Omental fat pad (tissue), 4 donors: ENCODE results near the gene NSUN7. TPM values are rescaled to one million over a fixed set of nuclear protein-coding genes. Genes with fewer than 3 reads are reported as not detected.
"Not testable (repeated sequence)": the region's sequence is repeated elsewhere in the genome, so short reads cannot be mapped to it uniquely, and the experiment has no call there.

Source experiments
- ATAC-seq: fragments of 150-250 bp; one replicate; pipeline ENCODE4 v1.9.1; 2016; ENCODE audit warnings: mild to moderate bottlenecking, moderate library complexity; ENCODE audit not compliant: low FRiP score
- DNase-seq: peaks from one replicate; pipeline ENCODE4 v3.0.0-alpha.2; 2019; ENCODE audit warnings: low spot score
- CTCF ChIP-seq, 3 donors: fragments of 450-650 bp; IDR thresholded peaks; one replicate each; pipeline ENCODE4 v1.5.1; 2016 to 2017; ENCODE audit warnings: antibody characterized with exemption in 3 of 3, mild to moderate bottlenecking in 3 of 3, moderate library complexity in 2 of 3
- total RNA-seq, 4 donors: library from RNA; depleted of rRNA; stranded (reverse); fragments of >200 nt; gene quantifications; one replicate each; pipeline ENCODE4 v1.1.0, GENCODE V29; 2016

Gene NSUN7
- 1 to 10 TPM; 1.1 to 6.0 (median 1.3) TPM for total RNA-seq

GRCh38 chr4:40749717-40750460, at the start of gene NSUN7:
Gene NSUN7 (plus strand): TSS chr4:40749955. CDS start chr4:40750694, 739 bp downstream.
- DNase-seq, result no peak

GRCh38 chr4:40702137-40702799, 47.5 kb upstream of the NSUN7 start:
- no peak for TF ChIP-seq CTCF (IDR thresholded peaks at IDR 0.05)
- ATAC-seq (no peak), DNase-seq (no peak)

More at GRCh38 chr4:40749717-40750460, at the start of gene NSUN7:
- peak; percentile 78 for ATAC-seq
- no peak for TF ChIP-seq CTCF (IDR thresholded peaks at IDR 0.05)

- no peak for TF ChIP-seq CTCF (IDR thresholded peaks at IDR 0.05)
- DNase-seq (no peak), ATAC-seq (no peak)
Observed at GRCh38 chr4:40702800-40703151, 47.0 kb upstream of the NSUN7 start.

GRCh38 chr4:40704073-40704472, 45.7 kb upstream of the NSUN7 start:
- DNase-seq (no peak), ATAC-seq (no peak)
- TF ChIP-seq CTCF (IDR thresholded peaks at IDR 0.05), result no peak

GRCh38 chr4:40710484-40711254, 39.1 kb upstream of the NSUN7 start:
- DNase-seq (no peak), ATAC-seq (no peak)
- no peak for TF ChIP-seq CTCF (IDR thresholded peaks at IDR 0.05)

- ATAC-seq, DNase-seq: not testable (repeated sequence)
Observed at GRCh38 chr4:40713001-40713400, 36.8 kb upstream of the NSUN7 start.

GRCh38 chr4:40713798-40714197, 36.0 kb upstream of the NSUN7 start:
- no peak for ATAC-seq
- no peak for DNase-seq
- no peak for TF ChIP-seq CTCF (IDR thresholded peaks at IDR 0.05)
